Forelimb muscle (tissue), 1 donor: Measurements from ENCODE around the gene SCNN1A. TPM values are rescaled to one million over a fixed set of nuclear protein-coding genes. Genes with fewer than 3 reads are reported as not detected.

Experiments
- DNase-seq: peaks from one replicate; pipeline ENCODE4 v3.0.0-alpha.2; 2013; ENCODE audit warnings: low read depth
- polyA plus RNA-seq: library from polyadenylated mRNA; unstranded; fragments of 120-200 nt; gene quantifications from one replicate; pipeline ENCODE4 v1.2.1, GENCODE V29; 2013; ENCODE audit not compliant: insufficient read length

SCNN1A gene
- polyA plus RNA-seq, 1 donor, result not detected

GRCh38 chr12:6384499-6385436, 9.4 kb upstream of the SCNN1A start:
- DNase-seq, result no peak

GRCh38 chr12:6383572-6384498, 8.5 kb upstream of the SCNN1A start, which contains the start of gene LTBR:
TSS of gene LTBR (plus strand) at chr12:6384162. CDS start at chr12:6384359, 197 bp downstream.
- peak; percentile 63 for DNase-seq

GRCh38 chr12:6382982-6383381, 7.6 kb upstream of the SCNN1A start:
- no peak for DNase-seq

- no peak for DNase-seq
Measured at GRCh38 chr12:6382371-6382770, 7.0 kb upstream of the SCNN1A start.

- DNase-seq, result no peak
Measured at GRCh38 chr12:6380141-6381121, 5.1 kb upstream of the SCNN1A start.

- no peak for DNase-seq
Measured at GRCh38 chr12:6378709-6379472, 3.5 kb upstream of the SCNN1A start.

GRCh38 chr12:6377667-6377994, 2.3 kb upstream of the SCNN1A start:
- DNase-seq, result no peak

- DNase-seq, result no peak
Measured at GRCh38 chr12:6376870-6377666, 1.7 kb upstream of the SCNN1A start.

GRCh38 chr12:6376079-6376869, 911 bp upstream of the SCNN1A start:
- no peak for DNase-seq

GRCh38 chr12:6374786-6375160, 590 bp downstream of the SCNN1A start:
- DNase-seq, result no peak

GRCh38 chr12:6374028-6374785, 1.2 kb downstream of the SCNN1A start:
- DNase-seq, result no peak

GRCh38 chr12:6373022-6373787, 2.2 kb downstream of the SCNN1A start:
- no peak for DNase-seq

GRCh38 chr12:6372403-6373003, 2.9 kb downstream of the SCNN1A start:
- DNase-seq, result no peak

GRCh38 chr12:6370994-6371754, 4.2 kb downstream of the SCNN1A start:
- no peak for DNase-seq

GRCh38 chr12:6370576-6370935, 4.8 kb downstream of the SCNN1A start:
- no peak for DNase-seq

- DNase-seq, result no peak
Measured at GRCh38 chr12:6369916-6370575, 5.3 kb downstream of the SCNN1A start.
